Adrenal gland (tissue), 12 donors: ENCODE measurements around the gene GABPB1. TPM values are rescaled to one million over a fixed set of nuclear protein-coding genes. Genes with fewer than 3 reads are reported as not detected.

ENCODE experiments used
- DNase-seq, 7 donors: peaks; one replicate each; pipeline ENCODE4 v3.0.0-alpha.2; 2019 to 2020
- H3K27ac ChIP-seq, 5 donors: fragments of 200-600 bp; sonication (generic) in 4 of 5; 1 replicate in 3 of 5; 2 replicates in 2 of 5; pipeline versions ENCODE4 v1.5.1 to v1.8.0; 2016 to 2020; ENCODE audit warnings: mild to moderate bottlenecking in 1 of 5
- H3K27me3 ChIP-seq: fragments of 200-600 bp; 2 replicates; pipeline ENCODE4 v1.8.0; 2021
- H3K36me3 ChIP-seq, 2 donors: fragments of 200-600 bp; replicated peaks in 1 of 2; 1 replicate in 1 of 2; 2 replicates in 1 of 2; pipeline versions ENCODE4 v1.5.1 to v1.8.0; 2018 to 2022
- H3K4me1 ChIP-seq, 2 donors: fragments of 200-600 bp; replicated peaks in 1 of 2; 1 replicate in 1 of 2; 2 replicates in 1 of 2; pipeline versions ENCODE4 v1.5.1 to v1.8.0; 2018 to 2021
- H3K4me3 ChIP-seq, 4 donors: fragments of 200-600 bp; sonication (generic) in 3 of 4; one replicate each; pipeline ENCODE4 v1.5.1; 2016 to 2018
- H3K9me3 ChIP-seq, 3 donors: fragments of 200-600 bp; sonication (generic) in 1 of 3; replicated peaks in 1 of 3; 1 replicate in 2 of 3; 2 replicates in 1 of 3; pipeline versions ENCODE4 v1.5.1 to v1.8.0; 2016 to 2021
- CTCF ChIP-seq, 6 experiments: fragments of 450-650 bp in 4 of 6; fragments of 200-600 bp in 2 of 6; sonication (generic) in 1 of 6; IDR thresholded peaks; 1 replicate in 5 of 6; 2 replicates in 1 of 6; pipeline versions ENCODE4 v1.5.1 to v1.8.0; 2016 to 2021; ENCODE audit warnings: antibody characterized with exemption in 6 of 6, mild to moderate bottlenecking in 2 of 6, moderate library complexity in 1 of 6
- POLR2A ChIP-seq, 2 donors: fragments of 450-650 bp; IDR thresholded peaks; one replicate each; pipeline ENCODE4 v1.6.1; 2017; ENCODE audit warnings: antibody characterized with exemption in 2 of 2, mild to moderate bottlenecking in 2 of 2, moderate library complexity in 1 of 2
- WGBS, 4 donors: extraction: QIAGEN DNeasy Blood & Tissue Kit in 2 of 4; methylation state at CpG; one replicate each; pipeline versions ENCODE4 v1.1.5 to v1.1.7; 2013 to 2017; 5-methylcytosine and 5-hydroxymethylcytosine counted together
- intact Hi-C, 2 donors: fragments of 100-400 bp; cut with DNase I; formaldehyde crosslinking; loops; one replicate each; pipeline versions ENCODE4 v1.14.1 to v1.15.0; 2022 to 2023
- polyA plus RNA-seq, 3 donors: library from polyadenylated mRNA; stranded (reverse); fragments of 200-250 nt in 2 of 3; fragments of 350-450 nt in 1 of 3; fragmentation: Illumina TruSeq in 1 of 3; extraction: RNeasy Lipid Tissue Mini Kit (QIAGEN cat#74804) in 1 of 3; gene quantifications; one replicate each; pipeline ENCODE4 v1.2.3, GENCODE V29; 2013 to 2014
- total RNA-seq, 9 donors: library from RNA; depleted of rRNA in 4 of 9; stranded (reverse); fragments of >200 nt in 4 of 9; fragments of 120-200 nt in 1 of 9; fragmentation: NEBNext Ultra II Directional in 1 of 9; extraction: Animal tissue kit (Norgen Biotek cat#: 25700) in 1 of 9; gene quantifications; one replicate each; pipeline versions ENCODE4 v1.1.0 to v1.2.4, GENCODE V29; 2013 to 2023
- donor health status: healthy with polysubstance abuse.
- donor health status: Bipolar disorder and iron deficiency.
- donor health status: DM: yes; HTN: yes; CAD: no.
- donor health status: DM: no; HTN: no; CAD: no.
- donor health status: DM: no; HTN: no; CAD: no.
- donor health status: DM: yes; HTN: yes; CAD: no.

Gene GABPB1
- total and polyA plus RNA-seq, 12 donors = 3.7 to 24.3 (median 14.7) TPM

- intact Hi-C loops = no loop called here
Observed at GRCh38 chr15:50252556-50252955, 102.4 kb downstream of the GABPB1 start.

GRCh38 chr15:50251638-50252182, 103.3 kb downstream of the GABPB1 start:
- intact Hi-C loops = no loop called here
- H3K27ac ChIP-seq = no peak overlapping the region
- H3K36me3 ChIP-seq = no peaks in the 10 kb centered on the region
- WGBS, 4 donors = 86 to 93% (median 91%) methylated on average over 11 of the region's 11 CpGs
- TF ChIP-seq POLR2A (IDR thresholded peaks at IDR 0.05) (no peak), CTCF (IDR thresholded peaks at IDR 0.05) (no peak)
- no peaks in the 10 kb centered on the region for H3K27me3 ChIP-seq
- H3K9me3 ChIP-seq = no peaks in the 10 kb centered on the region
- DNase-seq = peak in 1 of 7 donors; percentile 11
- peaks cover 0 to 14% of the 10 kb centered on the region in 2 donors for H3K4me1 ChIP-seq
- H3K4me3 ChIP-seq = no peak overlapping the region

More at GRCh38 chr15:50252556-50252955, 102.4 kb downstream of the GABPB1 start:
- Histone ChIP-seq H3K36me3 (no peaks in the 10 kb centered on the region), H3K27me3 (no peaks in the 10 kb centered on the region), H3K9me3 (no peaks in the 10 kb centered on the region), H3K4me1 (peaks cover 0 to 14% of the 10 kb centered on the region in 2 donors), H3K27ac (no peak overlapping the region), H3K4me3 (no peak overlapping the region)
- no peak for DNase-seq
- TF ChIP-seq CTCF (IDR thresholded peaks at IDR 0.05) (no peak), POLR2A (IDR thresholded peaks at IDR 0.05) (no peak)
- 89 to 95% (median 94%) methylated on average over 9 to 11 of the region's 11 CpGs for WGBS, 4 donors

DNA sequence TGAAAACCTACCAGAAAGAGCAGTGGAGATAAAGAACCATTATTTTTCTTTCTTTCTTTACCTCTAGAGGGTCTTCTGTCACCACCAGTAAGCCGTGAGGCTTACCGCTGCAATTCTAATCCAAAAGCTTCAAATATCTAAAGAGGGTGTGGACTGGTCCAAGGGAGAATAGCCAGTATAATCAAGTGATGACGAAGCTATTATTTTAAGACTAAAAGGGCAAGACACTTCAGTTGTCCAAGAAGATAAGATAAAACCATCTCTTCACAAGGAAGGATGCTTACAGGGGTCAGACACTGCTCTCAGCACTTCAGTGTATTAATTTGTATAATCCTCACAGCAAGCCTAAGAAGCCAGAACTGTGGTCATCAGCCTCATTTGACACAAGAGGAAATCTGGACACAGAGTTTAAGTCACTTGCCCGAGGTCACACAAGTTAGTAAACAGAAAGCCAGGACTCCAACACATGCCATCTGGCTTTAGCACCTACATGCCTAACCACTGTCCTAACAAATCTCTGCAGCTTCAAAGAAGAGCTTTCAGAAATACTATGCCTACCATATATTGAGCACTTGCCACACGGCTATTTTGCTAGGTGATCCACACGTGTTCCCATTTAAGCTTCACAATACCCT, 104.1 kb downstream of the GABPB1 start:
- intact Hi-C loops = no loop called here
- no peak overlapping the region for H3K27ac ChIP-seq
- H3K4me3 ChIP-seq = no peak overlapping the region
- no peak for TF ChIP-seq POLR2A (IDR thresholded peaks at IDR 0.05)
- TF ChIP-seq CTCF (IDR thresholded peaks at IDR 0.05) = no peak
- H3K36me3 ChIP-seq = no peaks in the 10 kb centered on the region
- WGBS, 4 donors = 75 to 80% (median 77%) methylated on average over 6 of the region's 6 CpGs
- peaks cover 0 to 14% of the 10 kb centered on the region in 2 donors for H3K4me1 ChIP-seq
- H3K9me3 ChIP-seq = no peaks in the 10 kb centered on the region
- DNase-seq = no peak
- H3K27me3 ChIP-seq = no peaks in the 10 kb centered on the region

DNA sequence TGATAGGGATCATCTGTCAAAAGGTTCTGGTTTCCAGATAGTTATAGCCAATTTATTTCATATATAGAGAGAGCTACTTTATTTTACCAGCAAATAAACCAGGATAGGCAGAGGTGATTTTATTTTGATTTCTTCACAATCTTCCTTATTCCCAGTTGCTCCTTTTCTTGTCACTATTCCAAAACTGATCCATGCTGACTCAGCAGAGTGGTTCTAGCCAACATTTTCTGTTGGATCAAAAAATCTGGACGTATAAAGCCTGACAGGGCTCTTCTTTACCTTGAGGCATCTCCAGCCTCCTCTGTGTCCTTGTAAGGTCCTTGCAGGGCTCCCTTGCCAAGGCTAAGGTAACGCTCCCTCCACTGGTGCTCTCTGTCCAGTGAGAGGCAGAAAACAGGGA, 105.3 kb downstream of the GABPB1 start:
- H3K4me1 ChIP-seq = peaks cover 0 to 14% of the 10 kb centered on the region in 2 donors
- DNase-seq = peak in 1 of 7 donors; percentile 33
- H3K4me3 ChIP-seq = no peak overlapping the region
- no peak overlapping the region for H3K27ac ChIP-seq
- intact Hi-C loops = no loop called here
- H3K36me3 ChIP-seq = no peaks in the 10 kb centered on the region
- TF ChIP-seq POLR2A (IDR thresholded peaks at IDR 0.05) = no peak
- WGBS, 4 donors = 29 to 50% (median 38%) methylated on average over 2 of the region's 2 CpGs
- H3K9me3 ChIP-seq = no peaks in the 10 kb centered on the region
- no peaks in the 10 kb centered on the region for H3K27me3 ChIP-seq
